Aorta (tissue), 5 donors: ENCODE measurements around the gene ZNF804B. TPM values are rescaled to one million over a fixed set of nuclear protein-coding genes. Genes with fewer than 3 reads are reported as not detected.

Source experiments
- ATAC-seq: fragments of 200-7000 bp; cut with Tn5 transposase; one replicate; pipeline ENCODE4 v1.9.1; 2022; ENCODE audit warnings: moderate library complexity; ENCODE audit not compliant: low FRiP score
- DNase-seq, 2 donors: peaks; one replicate each; pipeline ENCODE4 v3.0.0-alpha.2; 2020
- H3K27ac ChIP-seq, 2 donors: one replicate each; pipeline ENCODE4 v1.5.1; 2013; ENCODE audit warnings: low read length in 2 of 2, mild to moderate bottlenecking in 2 of 2, moderate library complexity in 2 of 2, control low read depth in 1 of 2, inconsistent platforms in 1 of 2, low read depth in 1 of 2
- H3K27me3 ChIP-seq, 2 donors: one replicate each; pipeline ENCODE4 v1.6.1; 2013; ENCODE audit warnings: control low read depth in 1 of 2, low read length in 1 of 2, mild to moderate bottlenecking in 1 of 2, moderate library complexity in 1 of 2; ENCODE audit not compliant: insufficient read depth in 2 of 2, control insufficient read depth in 1 of 2
- H3K36me3 ChIP-seq, 2 donors: one replicate each; pipeline ENCODE4 v1.6.1; 2013; ENCODE audit warnings: control low read depth in 1 of 2, low read length in 1 of 2, mild to moderate bottlenecking in 1 of 2; ENCODE audit not compliant: insufficient read depth in 2 of 2, control insufficient read depth in 1 of 2
- H3K4me1 ChIP-seq, 2 donors: one replicate each; pipeline ENCODE4 v1.6.1; 2013; ENCODE audit warnings: low read length in 2 of 2, control low read depth in 1 of 2, mild to moderate bottlenecking in 1 of 2, moderate library complexity in 1 of 2; ENCODE audit not compliant: insufficient read depth in 2 of 2, control insufficient read depth in 1 of 2
- H3K4me3 ChIP-seq, 2 donors: one replicate each; pipeline ENCODE4 v1.5.1; 2013; ENCODE audit warnings: low read length in 2 of 2, control low read depth in 1 of 2, mild to moderate bottlenecking in 1 of 2
- H3K9me3 ChIP-seq: one replicate; pipeline ENCODE4 v1.6.1; 2013; ENCODE audit warnings: mild to moderate bottlenecking, low read length; ENCODE audit not compliant: control insufficient read depth
- WGBS, 2 donors: extraction: QIAGEN DNeasy Blood & Tissue Kit; methylation state at CpG; one replicate each; pipeline ENCODE4 v1.1.7; 2013; 5-methylcytosine and 5-hydroxymethylcytosine counted together
- intact Hi-C, 2 donors: fragments of 100-400 bp; cut with DNase I; formaldehyde crosslinking; loops; one replicate each; pipeline versions ENCODE4 v1.14.2 to v1.15.0; 2022
- polyA plus RNA-seq, 2 donors: library from polyadenylated mRNA; stranded (reverse); fragments of 200-250 nt; gene quantifications; one replicate each; pipeline ENCODE4 v1.2.3, GENCODE V29; 2013
- total RNA-seq, 2 donors: library from RNA; stranded (reverse); fragmentation: NEBNext Ultra II Directional; extraction: Animal tissue kit (Norgen Biotek cat#: 25700); gene quantifications; one replicate each; pipeline ENCODE4 v1.2.1, GENCODE V29; 2021
- donor health status: healthy with polysubstance abuse.
- donor health status: Bipolar disorder and iron deficiency.
- donor health status: DM: no; HTN: no; CAD: no.
- donor health status: DM: no; HTN: no; CAD: no.
- donor health status: DM: yes; HTN: yes; CAD: no.

Gene ZNF804B
- total and polyA plus RNA-seq, 4 donors = not detected

- Histone ChIP-seq H3K36me3 (no peaks in the 10 kb centered on the region), H3K27me3 (no peaks in the 10 kb centered on the region), H3K9me3 (peaks cover 7% of the 10 kb centered on the region), H3K27ac (no peak overlapping the region), H3K4me3 (no peak overlapping the region), H3K4me1 (no peaks in the 10 kb centered on the region)
- ATAC-seq (no peak), DNase-seq (no peak)
- intact Hi-C loops = no loop called here
- 88 to 91% methylated on average over 3 of the region's 3 CpGs for WGBS, 2 donors
Observed at GRCh38 chr7:89247207-89247606, 487.7 kb downstream of the ZNF804B start.

- no peaks in the 10 kb centered on the region for H3K36me3 ChIP-seq
- no peaks in the 10 kb centered on the region for H3K9me3 ChIP-seq
- 74 to 80% methylated on average over 2 of the region's 2 CpGs for WGBS, 2 donors
- no peaks in the 10 kb centered on the region for H3K27me3 ChIP-seq
- ATAC-seq (no peak), DNase-seq (no peak)
- H3K27ac ChIP-seq = no peak overlapping the region
- H3K4me1 ChIP-seq = no peaks in the 10 kb centered on the region
- no peak overlapping the region for H3K4me3 ChIP-seq
- intact Hi-C loops = no loop called here
Observed at GRCh38 chr7:89259085-89259484, 499.6 kb downstream of the ZNF804B start.

- no peak for ATAC-seq
- Histone ChIP-seq H3K4me3 (no peak overlapping the region), H3K4me1 (no peaks in the 10 kb centered on the region), H3K27me3 (no peaks in the 10 kb centered on the region), H3K27ac (no peak overlapping the region), H3K36me3 (no peaks in the 10 kb centered on the region), H3K9me3 (no peaks in the 10 kb centered on the region)
- intact Hi-C loops = no loop called here
- no peak for DNase-seq
- 34 to 47% methylated on average over 4 of the region's 4 CpGs for WGBS, 2 donors
Observed at GRCh38 chr7:89264126-89264525, 504.6 kb downstream of the ZNF804B start.

GRCh38 chr7:89265631-89266030 lies 506.1 kb downstream of the ZNF804B start:
- Histone ChIP-seq H3K4me1 (no peaks in the 10 kb centered on the region), H3K9me3 (no peaks in the 10 kb centered on the region), H3K27ac (no peak overlapping the region), H3K4me3 (no peak overlapping the region), H3K27me3 (no peaks in the 10 kb centered on the region), H3K36me3 (no peaks in the 10 kb centered on the region)
- ATAC-seq (no peak), DNase-seq (no peak)
- intact Hi-C loops = no loop called here
- 18 to 21% methylated on average over 2 of the region's 2 CpGs for WGBS, 2 donors

DNA sequence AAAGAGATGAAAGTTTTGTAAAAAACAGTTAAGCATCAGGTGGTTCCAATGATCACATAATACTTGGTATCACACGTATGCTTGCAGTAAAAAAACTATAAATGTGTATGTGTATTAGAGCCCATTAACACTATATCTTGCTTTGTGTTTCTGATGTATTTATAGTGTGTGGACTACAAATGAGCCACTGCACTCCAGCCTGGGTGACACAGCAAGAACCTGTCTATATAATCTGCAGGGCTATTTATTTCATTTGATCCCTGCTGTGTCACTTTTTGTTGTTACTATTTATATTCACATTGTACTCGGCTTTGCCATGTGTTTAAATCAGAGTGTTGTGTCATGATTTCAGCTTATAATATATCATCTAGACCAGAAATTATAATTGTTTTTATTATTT lies 523.8 kb downstream of the ZNF804B start:
- ATAC-seq (no peak), DNase-seq (no peak)
- H3K36me3 ChIP-seq = no peaks in the 10 kb centered on the region
- H3K4me3 ChIP-seq = no peak overlapping the region
- intact Hi-C loops = no loop called here
- H3K27me3 ChIP-seq = no peaks in the 10 kb centered on the region
- no peaks in the 10 kb centered on the region for H3K4me1 ChIP-seq
- H3K9me3 ChIP-seq = no peaks in the 10 kb centered on the region
- 30 to 46% methylated on average over 2 of the region's 2 CpGs for WGBS, 2 donors
- H3K27ac ChIP-seq = no peak overlapping the region

GRCh38 chr7:89308535-89308934 lies 549.0 kb downstream of the ZNF804B start:
- Histone ChIP-seq H3K27me3 (no peaks in the 10 kb centered on the region), H3K9me3 (no peaks in the 10 kb centered on the region), H3K4me1 (no peaks in the 10 kb centered on the region), H3K4me3 (no peak overlapping the region), H3K27ac (no peak overlapping the region), H3K36me3 (no peaks in the 10 kb centered on the region)
- intact Hi-C loops = no loop called here
- no peak for DNase-seq
- no peak for ATAC-seq

GRCh38 chr7:89311886-89312285 lies 552.4 kb downstream of the ZNF804B start:
- DNase-seq (no peak), ATAC-seq (no peak)
- WGBS, 2 donors = 91 to 93% methylated on average over 4 of the region's 4 CpGs
- Histone ChIP-seq H3K27ac (no peak overlapping the region), H3K4me3 (no peak overlapping the region), H3K9me3 (no peaks in the 10 kb centered on the region), H3K36me3 (no peaks in the 10 kb centered on the region), H3K27me3 (no peaks in the 10 kb centered on the region), H3K4me1 (no peaks in the 10 kb centered on the region)
- intact Hi-C loops = no loop called here

DNA sequence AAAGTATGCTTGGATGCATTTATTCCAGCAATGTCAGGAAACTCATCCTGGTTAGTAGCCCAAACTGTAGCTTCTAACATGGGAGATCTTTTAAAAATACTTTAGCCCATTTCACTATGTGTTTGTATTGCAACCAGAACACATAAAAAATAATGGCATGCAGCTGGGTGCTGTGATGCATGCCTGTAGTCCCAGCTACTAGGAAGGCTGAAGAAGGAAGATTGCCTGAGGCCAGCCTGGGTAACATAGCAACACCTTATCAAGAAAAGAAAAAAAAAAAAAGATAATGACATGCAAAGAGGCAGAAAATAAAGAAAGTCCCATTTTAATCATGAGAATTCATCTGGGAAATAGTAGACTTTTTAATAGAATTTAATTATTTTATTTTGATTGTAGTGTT lies 553.1 kb downstream of the ZNF804B start:
- DNase-seq (no peak), ATAC-seq (no peak)
- Histone ChIP-seq H3K9me3 (no peaks in the 10 kb centered on the region), H3K4me3 (no peak overlapping the region), H3K36me3 (no peaks in the 10 kb centered on the region), H3K27me3 (no peaks in the 10 kb centered on the region), H3K27ac (no peak overlapping the region), H3K4me1 (no peaks in the 10 kb centered on the region)
- intact Hi-C loops = no loop called here

GRCh38 chr7:89316584-89317251 lies 557.2 kb downstream of the ZNF804B start:
- Histone ChIP-seq H3K27ac (no peak overlapping the region), H3K36me3 (no peaks in the 10 kb centered on the region), H3K4me3 (no peak overlapping the region), H3K4me1 (no peaks in the 10 kb centered on the region), H3K9me3 (no peaks in the 10 kb centered on the region), H3K27me3 (no peaks in the 10 kb centered on the region)
- DNase-seq = no peak
- intact Hi-C loops = no loop called here
- ATAC-seq = no peak
- WGBS, 2 donors = 61 to 72% methylated on average over 1 of the region's 1 CpG
